ENCODE measurements around the gene HINFP. TPM values are rescaled to one million over a fixed set of nuclear protein-coding genes. Genes with fewer than 3 reads are reported as not detected.

Gene HINFP
- total and polyA plus RNA-seq, 9 of the 15 experiments (the other 6 are each of a cell fraction or from before 2014, with no cell fraction given) = 13.8 to 34.1 (median 22.5) TPM

DNA sequence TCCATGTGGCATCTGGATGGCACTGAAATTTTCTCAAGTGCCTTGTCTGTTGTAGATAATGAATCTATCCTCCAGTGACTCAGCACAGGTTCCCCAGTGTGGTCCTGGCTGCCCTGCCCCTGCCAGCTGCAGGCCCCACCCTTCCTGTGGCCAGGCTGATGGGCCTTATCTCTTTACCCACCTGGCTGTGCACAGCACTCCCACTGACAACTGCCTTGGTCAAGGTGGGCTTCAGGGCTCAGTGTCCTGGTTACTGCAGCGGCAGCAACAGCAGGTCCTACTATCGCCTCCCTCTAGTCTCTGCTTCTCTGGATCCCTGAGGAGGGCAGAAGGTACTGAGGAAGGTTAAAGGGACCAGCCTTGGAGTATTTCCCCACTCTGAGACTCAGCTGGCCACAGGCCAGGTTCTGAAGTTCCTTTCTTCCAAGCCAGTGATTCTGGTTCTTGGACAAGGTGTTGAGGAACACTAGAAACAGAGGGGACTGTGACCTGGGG, 33.6 kb upstream of the HINFP start (continued):
- TF ChIP-seq, protein P1, sequence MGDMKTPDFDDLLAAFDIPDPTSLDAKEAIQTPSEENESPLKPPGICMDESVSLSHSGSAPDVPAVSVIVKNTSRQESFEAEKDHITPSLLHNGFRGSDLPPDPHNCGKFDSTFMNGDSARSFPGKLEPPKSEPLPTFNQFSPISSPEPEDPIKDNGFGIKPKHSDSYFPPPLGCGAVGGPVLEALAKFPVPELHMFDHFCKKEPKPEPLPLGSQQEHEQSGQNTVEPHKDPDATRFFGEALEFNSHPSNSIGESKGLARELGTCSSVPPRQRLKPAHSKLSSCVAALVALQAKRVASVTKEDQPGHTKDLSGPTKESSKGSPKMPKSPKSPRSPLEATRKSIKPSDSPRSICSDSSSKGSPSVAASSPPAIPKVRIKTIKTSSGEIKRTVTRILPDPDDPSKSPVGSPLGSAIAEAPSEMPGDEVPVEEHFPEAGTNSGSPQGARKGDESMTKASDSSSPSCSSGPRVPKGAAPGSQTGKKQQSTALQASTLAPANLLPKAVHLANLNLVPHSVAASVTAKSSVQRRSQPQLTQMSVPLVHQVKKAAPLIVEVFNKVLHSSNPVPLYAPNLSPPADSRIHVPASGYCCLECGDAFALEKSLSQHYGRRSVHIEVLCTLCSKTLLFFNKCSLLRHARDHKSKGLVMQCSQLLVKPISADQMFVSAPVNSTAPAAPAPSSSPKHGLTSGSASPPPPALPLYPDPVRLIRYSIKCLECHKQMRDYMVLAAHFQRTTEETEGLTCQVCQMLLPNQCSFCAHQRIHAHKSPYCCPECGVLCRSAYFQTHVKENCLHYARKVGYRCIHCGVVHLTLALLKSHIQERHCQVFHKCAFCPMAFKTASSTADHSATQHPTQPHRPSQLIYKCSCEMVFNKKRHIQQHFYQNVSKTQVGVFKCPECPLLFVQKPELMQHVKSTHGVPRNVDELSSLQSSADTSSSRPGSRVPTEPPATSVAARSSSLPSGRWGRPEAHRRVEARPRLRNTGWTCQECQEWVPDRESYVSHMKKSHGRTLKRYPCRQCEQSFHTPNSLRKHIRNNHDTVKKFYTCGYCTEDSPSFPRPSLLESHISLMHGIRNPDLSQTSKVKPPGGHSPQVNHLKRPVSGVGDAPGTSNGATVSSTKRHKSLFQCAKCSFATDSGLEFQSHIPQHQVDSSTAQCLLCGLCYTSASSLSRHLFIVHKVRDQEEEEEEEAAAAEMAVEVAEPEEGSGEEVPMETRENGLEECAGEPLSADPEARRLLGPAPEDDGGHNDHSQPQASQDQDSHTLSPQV (IDR thresholded peaks at IDR 0.05) = peak; percentile 96
- TF ChIP-seq SPI1 (IDR thresholded peaks at IDR 0.05; ENCODE audit: borderline replicate concordance, low read depth, low read length) (no peak), ZNF431 (CRISPR knock-in tag; IDR thresholded peaks at IDR 0.05) (no peak), DDX20 (tag; IDR thresholded peaks at IDR 0.05; ENCODE audit: low read depth) (no peak), HNRNPL (IDR thresholded peaks at IDR 0.05; ENCODE audit: low read depth, low read length) (no peak; the same call in 1 of the 2 replicates), CBFA2T2 (conservative IDR thresholded peaks at IDR 0.05) (peak; percentile 99), ZNF668 (CRISPR knock-in tag; IDR thresholded peaks at IDR 0.05) (no peak), EP400 (IDR thresholded peaks at IDR 0.05) (peak; percentile 69), RFX7 (CRISPR knock-in tag; IDR thresholded peaks at IDR 0.05) (no peak), CBX3 (IDR thresholded peaks at IDR 0.05; ENCODE audit: borderline replicate concordance in 1 of 2, low read length in 2 of 2) (no peak), ZNF347 (CRISPR knock-in tag; IDR thresholded peaks at IDR 0.05; ENCODE audit: low read depth) (no peak), MAFF (IDR thresholded peaks at IDR 0.05; ENCODE audit: low read length) (peak; percentile 86)
- TF ChIP-seq, protein P2, sequence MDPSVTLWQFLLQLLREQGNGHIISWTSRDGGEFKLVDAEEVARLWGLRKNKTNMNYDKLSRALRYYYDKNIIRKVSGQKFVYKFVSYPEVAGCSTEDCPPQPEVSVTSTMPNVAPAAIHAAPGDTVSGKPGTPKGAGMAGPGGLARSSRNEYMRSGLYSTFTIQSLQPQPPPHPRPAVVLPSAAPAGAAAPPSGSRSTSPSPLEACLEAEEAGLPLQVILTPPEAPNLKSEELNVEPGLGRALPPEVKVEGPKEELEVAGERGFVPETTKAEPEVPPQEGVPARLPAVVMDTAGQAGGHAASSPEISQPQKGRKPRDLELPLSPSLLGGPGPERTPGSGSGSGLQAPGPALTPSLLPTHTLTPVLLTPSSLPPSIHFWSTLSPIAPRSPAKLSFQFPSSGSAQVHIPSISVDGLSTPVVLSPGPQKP (CRISPR knock-in tag; IDR thresholded peaks at IDR 0.05) = no peak
- TF ChIP-seq, protein P3, sequence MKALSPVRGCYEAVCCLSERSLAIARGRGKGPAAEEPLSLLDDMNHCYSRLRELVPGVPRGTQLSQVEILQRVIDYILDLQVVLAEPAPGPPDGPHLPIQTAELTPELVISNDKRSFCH (CRISPR knock-in tag; IDR thresholded peaks at IDR 0.05) = no peak
- TF ChIP-seq, protein P3 (tag; IDR thresholded peaks at IDR 0.05) = peak; percentile 48; the same call in 1 of the 2 replicates
- TF ChIP-seq, protein P4, sequence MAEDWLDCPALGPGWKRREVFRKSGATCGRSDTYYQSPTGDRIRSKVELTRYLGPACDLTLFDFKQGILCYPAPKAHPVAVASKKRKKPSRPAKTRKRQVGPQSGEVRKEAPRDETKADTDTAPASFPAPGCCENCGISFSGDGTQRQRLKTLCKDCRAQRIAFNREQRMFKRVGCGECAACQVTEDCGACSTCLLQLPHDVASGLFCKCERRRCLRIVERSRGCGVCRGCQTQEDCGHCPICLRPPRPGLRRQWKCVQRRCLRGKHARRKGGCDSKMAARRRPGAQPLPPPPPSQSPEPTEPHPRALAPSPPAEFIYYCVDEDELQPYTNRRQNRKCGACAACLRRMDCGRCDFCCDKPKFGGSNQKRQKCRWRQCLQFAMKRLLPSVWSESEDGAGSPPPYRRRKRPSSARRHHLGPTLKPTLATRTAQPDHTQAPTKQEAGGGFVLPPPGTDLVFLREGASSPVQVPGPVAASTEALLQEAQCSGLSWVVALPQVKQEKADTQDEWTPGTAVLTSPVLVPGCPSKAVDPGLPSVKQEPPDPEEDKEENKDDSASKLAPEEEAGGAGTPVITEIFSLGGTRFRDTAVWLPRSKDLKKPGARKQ (CRISPR knock-in tag; IDR thresholded peaks at IDR 0.05) = no peak
- TF ChIP-seq, protein P5, sequence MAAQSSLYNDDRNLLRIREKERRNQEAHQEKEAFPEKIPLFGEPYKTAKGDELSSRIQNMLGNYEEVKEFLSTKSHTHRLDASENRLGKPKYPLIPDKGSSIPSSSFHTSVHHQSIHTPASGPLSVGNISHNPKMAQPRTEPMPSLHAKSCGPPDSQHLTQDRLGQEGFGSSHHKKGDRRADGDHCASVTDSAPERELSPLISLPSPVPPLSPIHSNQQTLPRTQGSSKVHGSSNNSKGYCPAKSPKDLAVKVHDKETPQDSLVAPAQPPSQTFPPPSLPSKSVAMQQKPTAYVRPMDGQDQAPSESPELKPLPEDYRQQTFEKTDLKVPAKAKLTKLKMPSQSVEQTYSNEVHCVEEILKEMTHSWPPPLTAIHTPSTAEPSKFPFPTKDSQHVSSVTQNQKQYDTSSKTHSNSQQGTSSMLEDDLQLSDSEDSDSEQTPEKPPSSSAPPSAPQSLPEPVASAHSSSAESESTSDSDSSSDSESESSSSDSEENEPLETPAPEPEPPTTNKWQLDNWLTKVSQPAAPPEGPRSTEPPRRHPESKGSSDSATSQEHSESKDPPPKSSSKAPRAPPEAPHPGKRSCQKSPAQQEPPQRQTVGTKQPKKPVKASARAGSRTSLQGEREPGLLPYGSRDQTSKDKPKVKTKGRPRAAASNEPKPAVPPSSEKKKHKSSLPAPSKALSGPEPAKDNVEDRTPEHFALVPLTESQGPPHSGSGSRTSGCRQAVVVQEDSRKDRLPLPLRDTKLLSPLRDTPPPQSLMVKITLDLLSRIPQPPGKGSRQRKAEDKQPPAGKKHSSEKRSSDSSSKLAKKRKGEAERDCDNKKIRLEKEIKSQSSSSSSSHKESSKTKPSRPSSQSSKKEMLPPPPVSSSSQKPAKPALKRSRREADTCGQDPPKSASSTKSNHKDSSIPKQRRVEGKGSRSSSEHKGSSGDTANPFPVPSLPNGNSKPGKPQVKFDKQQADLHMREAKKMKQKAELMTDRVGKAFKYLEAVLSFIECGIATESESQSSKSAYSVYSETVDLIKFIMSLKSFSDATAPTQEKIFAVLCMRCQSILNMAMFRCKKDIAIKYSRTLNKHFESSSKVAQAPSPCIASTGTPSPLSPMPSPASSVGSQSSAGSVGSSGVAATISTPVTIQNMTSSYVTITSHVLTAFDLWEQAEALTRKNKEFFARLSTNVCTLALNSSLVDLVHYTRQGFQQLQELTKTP (IDR thresholded peaks at IDR 0.05; ENCODE audit: low read depth in 1 of 2, partially characterized antibody in 2 of 2) = peak; percentile 61 to 87
